GM18951 (cell line): ENCODE results near the gene TTLL7.

ENCODE experiments used
- POLR2A ChIP-seq: IDR thresholded peaks from 4 replicates; pipeline ENCODE4 v1.6.1; 2011; ENCODE audit warnings: mild to moderate bottlenecking; ENCODE audit not compliant: insufficient read length, insufficient read depth; ENCODE audit errors: extremely low read depth
- in situ Hi-C: fragments of 300-500 bp; cut with MboI; formaldehyde crosslinking; loops from one replicate; pipeline ENCODE4 v1.12.0; 2022; ENCODE audit warnings: low sequenced_read_pairs, mixed read lengths, inconsistent platforms; ENCODE audit not compliant: unreplicated experiment

Gene TTLL7

GRCh38 chr1:83998498-83999315 is at the start of gene TTLL7:
TTLL7 (minus strand) TSS chr1:83999132; CDS start chr1:83952211, 46,921 bp downstream.
- in situ Hi-C loops = no loop called here
- no peak for TF ChIP-seq POLR2A

GRCh38 chr1:84042461-84042860 is 43.5 kb upstream of the TTLL7 start:
- in situ Hi-C loops = no loop called here
- TF ChIP-seq POLR2A = no peak

- in situ Hi-C loops = no loop called here
- TF ChIP-seq POLR2A = no peak
Observed at GRCh38 chr1:84037758-84038611, 39.1 kb upstream of the TTLL7 start.

- in situ Hi-C loops = no loop called here
Observed at GRCh38 chr1:84031802-84032327, 32.9 kb upstream of the TTLL7 start.

GRCh38 chr1:84027368-84027767 is 28.4 kb upstream of the TTLL7 start:
- in situ Hi-C loops = no loop called here
- TF ChIP-seq POLR2A = no peak

More at GRCh38 chr1:84031802-84032327, 32.9 kb upstream of the TTLL7 start:
- TF ChIP-seq POLR2A = no peak

- in situ Hi-C loops = no loop called here
- TF ChIP-seq POLR2A = no peak
Observed at GRCh38 chr1:84025966-84026365, 27.0 kb upstream of the TTLL7 start.

GRCh38 chr1:84021822-84022221 is 22.9 kb upstream of the TTLL7 start:
- TF ChIP-seq POLR2A = no peak
- in situ Hi-C loops = no loop called here

GRCh38 chr1:84020151-84020550 is 21.2 kb upstream of the TTLL7 start:
- in situ Hi-C loops = no loop called here
- no peak for TF ChIP-seq POLR2A

GRCh38 chr1:84019217-84019616 is 20.3 kb upstream of the TTLL7 start:
- in situ Hi-C loops = no loop called here
- TF ChIP-seq POLR2A = no peak

- in situ Hi-C loops = no loop called here
- TF ChIP-seq POLR2A = no peak
Observed at GRCh38 chr1:84013708-84014107, 14.8 kb upstream of the TTLL7 start.

GRCh38 chr1:84012018-84012417 is 13.1 kb upstream of the TTLL7 start:
- TF ChIP-seq POLR2A = no peak
- in situ Hi-C loops = no loop called here

GRCh38 chr1:84010136-84010535 is 11.2 kb upstream of the TTLL7 start:
- in situ Hi-C loops = no loop called here
- TF ChIP-seq POLR2A = no peak

- in situ Hi-C loops = no loop called here
- no peak for TF ChIP-seq POLR2A
Observed at GRCh38 chr1:84008631-84009030, 9.7 kb upstream of the TTLL7 start.

- in situ Hi-C loops = no loop called here
- TF ChIP-seq POLR2A = no peak
Observed at GRCh38 chr1:84006591-84006990, 7.7 kb upstream of the TTLL7 start.

GRCh38 chr1:84001501-84001900 is 2.6 kb upstream of the TTLL7 start:
- TF ChIP-seq POLR2A = no peak
- in situ Hi-C loops = no loop called here
